ENCODE data around the gene STAT5A. TPM values are rescaled to one million over a fixed set of nuclear protein-coding genes. Genes with fewer than 3 reads are reported as not detected.

STAT5A gene
- total RNA-seq, 3 donors from 2014 or later = 72.8 to 363 (median 78.9) TPM

- peak in 1 of 2 donors; percentile 16 for DNase-seq (ENCODE audit: low spot score in 2 of 2)
- no peak overlapping the region for H3K27ac ChIP-seq
- H3K9me3 ChIP-seq = no peaks in the 10 kb centered on the region
- H3K27me3 ChIP-seq = no peaks in the 10 kb centered on the region
- no peak overlapping the region for H3K4me3 ChIP-seq
- intact Hi-C loops (cut with DNase I; ENCODE audit: low total_unique reads) = no loop called here
- peaks cover 5 to 14% of the 10 kb centered on the region in 2 donors for H3K4me1 ChIP-seq
- no peaks in the 10 kb centered on the region for H3K36me3 ChIP-seq
- TF ChIP-seq POLR2A (IDR thresholded peaks at IDR 0.05) = no peak
- TF ChIP-seq CTCF (IDR thresholded peaks at IDR 0.05) = no peak
- no peak for TF ChIP-seq POLR2AphosphoS5 (IDR thresholded peaks at IDR 0.05)
Measured at GRCh38 chr17:42279776-42280630, 8.3 kb upstream of the STAT5A start.

- peaks cover 5 to 18% of the 10 kb centered on the region in 2 donors for H3K4me1 ChIP-seq
- no peak overlapping the region for H3K4me3 ChIP-seq
- no peak for TF ChIP-seq CTCF (IDR thresholded peaks at IDR 0.05)
- no peak for TF ChIP-seq POLR2AphosphoS5 (IDR thresholded peaks at IDR 0.05)
- TF ChIP-seq POLR2A (IDR thresholded peaks at IDR 0.05) = no peak
- intact Hi-C loops (cut with DNase I; ENCODE audit: low total_unique reads) = no loop called here
- H3K9me3 ChIP-seq = no peaks in the 10 kb centered on the region
- H3K27me3 ChIP-seq = no peaks in the 10 kb centered on the region
- H3K27ac ChIP-seq = peak overlapping the region; percentile 91 to 92
- H3K36me3 ChIP-seq = no peaks in the 10 kb centered on the region
- peak in 1 of 2 donors; percentile 11 for DNase-seq (ENCODE audit: low spot score in 2 of 2)
Measured at GRCh38 chr17:42281571-42282096, 6.7 kb upstream of the STAT5A start.

GRCh38 chr17:42282478-42283080, 5.7 kb upstream of the STAT5A start:
- H3K27ac ChIP-seq = peak overlapping the region; percentile 91 to 92
- H3K4me3 ChIP-seq = no peak overlapping the region
- peaks cover 12 to 27% of the 10 kb centered on the region in 2 donors for H3K4me1 ChIP-seq
- H3K9me3 ChIP-seq = no peaks in the 10 kb centered on the region
- intact Hi-C loops (cut with DNase I; ENCODE audit: low total_unique reads) = no loop called here
- no peaks in the 10 kb centered on the region for H3K36me3 ChIP-seq
- TF ChIP-seq POLR2AphosphoS5 (IDR thresholded peaks at IDR 0.05) (no peak), POLR2A (IDR thresholded peaks at IDR 0.05) (no peak), CTCF (IDR thresholded peaks at IDR 0.05) (peak in 1 of 3 donors; percentile 22)
- DNase-seq (ENCODE audit: low spot score in 2 of 2) = peak in 1 of 2 donors; percentile 13
- H3K27me3 ChIP-seq = no peaks in the 10 kb centered on the region

- no peak overlapping the region for H3K4me3 ChIP-seq
- TF ChIP-seq POLR2A (IDR thresholded peaks at IDR 0.05) (no peak), CTCF (IDR thresholded peaks at IDR 0.05) (no peak), POLR2AphosphoS5 (IDR thresholded peaks at IDR 0.05) (no peak)
- DNase-seq (ENCODE audit: low spot score in 2 of 2) = peak; percentile 43 to 67
- H3K27me3 ChIP-seq = no peaks in the 10 kb centered on the region
- intact Hi-C loops (cut with DNase I; ENCODE audit: low total_unique reads) = no loop called here
- no peaks in the 10 kb centered on the region for H3K36me3 ChIP-seq
- H3K27ac ChIP-seq = peak overlapping the region; percentile 91 to 92
- H3K9me3 ChIP-seq = no peaks in the 10 kb centered on the region
- peaks cover 12 to 27% of the 10 kb centered on the region in 2 donors for H3K4me1 ChIP-seq
Measured at GRCh38 chr17:42283241-42284023, 4.9 kb upstream of the STAT5A start.

Data from breast epithelium (tissue), 4 donors.